NCI-H2107 treated with DMSO at 0.1 percent for 48 hours (cell line): Measurements from ENCODE around the gene SCD5.

ENCODE experiments used
- DNase-seq: peaks from one replicate; lab custom pipeline; 2025; ENCODE audit not compliant: unreplicated experiment; lab: John Stamatoyannopoulos, UW

Gene SCD5

GRCh38 chr4:82694892-82695291 is 103.7 kb downstream of the SCD5 start:
- DNase-seq, result no peak

DNA sequence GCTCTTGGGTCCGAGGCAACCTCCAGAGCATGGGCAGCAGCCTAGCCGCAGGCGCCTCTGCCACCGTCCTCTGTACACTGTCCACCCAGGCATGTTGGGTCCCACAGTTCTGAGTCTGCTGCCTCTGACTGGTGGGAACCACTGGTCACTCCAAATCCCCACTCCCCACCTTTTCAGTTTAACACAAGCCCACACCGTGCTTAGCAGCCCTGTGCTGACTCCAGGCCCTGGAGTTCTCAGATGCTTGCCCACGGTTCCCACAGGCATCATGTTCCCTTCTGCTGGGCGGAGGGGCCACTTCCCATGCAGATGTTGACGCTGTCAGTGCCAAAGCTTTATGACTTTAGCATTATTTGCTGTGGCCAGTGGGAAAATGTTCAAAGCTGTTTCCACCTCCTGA is 104.5 kb downstream of the SCD5 start:
- DNase-seq, result no peak

- DNase-seq, result no peak
Observed at GRCh38 chr4:82692101-82692780, 106.4 kb downstream of the SCD5 start.

DNA sequence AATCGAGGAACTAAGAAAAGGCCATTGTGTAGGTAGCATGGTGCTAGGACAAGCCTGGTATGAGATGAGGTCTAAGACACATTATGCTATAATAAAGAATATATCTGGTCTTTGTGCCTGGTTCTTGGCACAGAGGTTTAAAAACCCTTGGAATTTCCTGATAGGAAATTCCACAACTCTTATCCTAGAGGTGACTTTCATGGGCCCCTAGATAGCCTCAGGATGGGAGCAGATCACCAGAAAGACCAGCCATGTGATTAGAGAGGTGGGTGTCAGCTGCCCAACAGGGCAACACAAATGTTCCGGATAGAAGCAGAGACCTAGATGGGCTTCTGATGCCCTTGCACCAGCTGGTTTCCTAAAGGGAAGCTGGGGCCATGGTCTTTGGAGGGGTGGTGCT is 107.2 kb downstream of the SCD5 start:
- no peak for DNase-seq

DNA sequence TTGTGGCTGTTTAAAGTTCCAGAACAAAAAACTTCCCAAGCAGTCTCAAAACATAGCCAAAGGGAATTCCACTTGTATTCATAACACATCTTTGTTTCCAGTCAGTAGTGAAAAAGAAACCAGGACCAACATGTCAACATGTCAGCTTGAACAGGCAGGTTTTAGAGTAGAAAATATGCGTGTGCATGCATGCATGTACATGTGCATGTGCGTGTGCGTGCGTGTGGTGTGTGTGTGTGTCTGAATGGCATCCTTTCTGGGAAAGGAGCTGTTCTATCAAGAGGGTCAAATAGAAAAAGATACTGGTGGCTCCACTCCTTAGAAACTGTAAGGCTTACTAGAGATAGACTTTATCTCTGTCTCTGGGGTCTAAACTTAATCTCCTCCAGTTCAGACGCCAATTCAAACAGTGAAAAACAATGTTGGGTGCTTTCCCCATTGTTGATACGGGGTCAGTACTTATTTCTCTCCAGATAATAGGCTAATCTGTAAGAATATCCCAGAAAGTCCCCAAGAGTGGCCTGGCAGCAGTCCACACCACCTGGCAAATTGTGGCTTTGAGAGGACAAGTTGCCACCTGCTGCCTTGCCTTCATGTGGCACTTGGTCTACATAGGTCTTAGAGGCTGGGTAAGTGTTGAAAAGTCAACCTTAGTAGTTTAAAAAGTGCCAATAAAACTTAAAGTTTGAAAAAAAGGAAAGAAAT is 110.4 kb downstream of the SCD5 start:
- DNase-seq, result no peak

GRCh38 chr4:82687531-82687930 is 111.1 kb downstream of the SCD5 start:
- DNase-seq, result no peak

DNA sequence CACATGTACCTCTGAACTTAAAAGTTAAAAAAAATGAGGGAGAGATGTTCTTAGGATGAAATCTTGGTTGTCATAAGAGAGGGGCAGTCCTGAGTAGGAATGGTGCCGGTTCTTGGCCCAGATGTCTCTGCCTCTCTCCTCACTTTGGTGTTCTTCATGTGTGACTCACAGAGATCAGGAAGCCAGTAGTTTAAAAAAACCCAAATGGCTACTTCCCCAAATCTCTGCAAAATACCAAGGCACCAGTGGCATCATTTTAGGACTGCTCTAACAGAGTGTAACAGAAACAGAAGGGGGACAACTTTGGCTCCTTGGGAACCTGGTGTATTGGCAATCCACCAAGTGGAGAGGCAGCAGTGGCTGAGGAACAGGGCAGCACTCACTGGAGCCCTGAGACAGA is 116.8 kb downstream of the SCD5 start:
- DNase-seq, result no peak

DNA sequence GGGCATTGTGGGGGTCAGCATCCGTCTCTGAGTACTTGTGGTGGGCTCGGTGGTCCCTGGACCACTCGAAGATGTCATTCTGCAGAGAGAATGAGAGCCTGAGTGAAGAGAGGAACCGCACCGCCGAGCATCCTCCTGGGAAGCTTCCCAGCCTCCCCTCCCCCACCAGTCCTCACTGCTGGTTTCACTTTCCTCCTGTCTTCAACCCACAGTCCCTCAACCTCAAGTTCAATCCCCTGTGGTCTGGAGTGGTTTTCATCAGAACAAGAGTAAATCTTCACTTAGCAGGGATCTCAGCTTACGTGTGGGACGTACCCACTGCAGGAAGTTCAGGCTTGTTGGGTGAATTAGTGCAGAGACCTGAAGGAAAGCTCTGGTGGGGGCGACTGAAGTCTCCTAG is 117.8 kb downstream of the SCD5 start:
- no peak for DNase-seq

- DNase-seq, result no peak
Observed at GRCh38 chr4:82679531-82679930, 119.1 kb downstream of the SCD5 start.

DNA sequence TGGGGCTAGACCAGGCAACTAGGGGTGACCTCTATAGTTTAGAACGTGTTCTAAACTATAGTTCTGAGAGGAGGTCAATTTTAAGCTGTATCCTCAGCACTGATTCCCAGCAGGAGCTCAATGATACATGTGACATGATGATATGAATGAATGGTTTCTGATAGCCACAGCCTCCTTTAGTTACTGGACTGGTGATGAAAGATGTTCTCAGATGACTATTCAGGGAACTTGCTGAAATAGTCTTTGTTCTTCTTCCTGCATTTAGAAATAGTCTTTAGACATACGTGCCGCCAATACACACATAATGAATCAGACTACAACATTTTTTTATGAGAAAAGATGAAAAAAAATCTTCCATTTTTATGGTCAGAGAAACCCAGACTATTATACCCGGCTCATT is 120.5 kb downstream of the SCD5 start:
- DNase-seq, result no peak

- DNase-seq, result no peak
Observed at GRCh38 chr4:82677327-82677726, 121.3 kb downstream of the SCD5 start.

DNA sequence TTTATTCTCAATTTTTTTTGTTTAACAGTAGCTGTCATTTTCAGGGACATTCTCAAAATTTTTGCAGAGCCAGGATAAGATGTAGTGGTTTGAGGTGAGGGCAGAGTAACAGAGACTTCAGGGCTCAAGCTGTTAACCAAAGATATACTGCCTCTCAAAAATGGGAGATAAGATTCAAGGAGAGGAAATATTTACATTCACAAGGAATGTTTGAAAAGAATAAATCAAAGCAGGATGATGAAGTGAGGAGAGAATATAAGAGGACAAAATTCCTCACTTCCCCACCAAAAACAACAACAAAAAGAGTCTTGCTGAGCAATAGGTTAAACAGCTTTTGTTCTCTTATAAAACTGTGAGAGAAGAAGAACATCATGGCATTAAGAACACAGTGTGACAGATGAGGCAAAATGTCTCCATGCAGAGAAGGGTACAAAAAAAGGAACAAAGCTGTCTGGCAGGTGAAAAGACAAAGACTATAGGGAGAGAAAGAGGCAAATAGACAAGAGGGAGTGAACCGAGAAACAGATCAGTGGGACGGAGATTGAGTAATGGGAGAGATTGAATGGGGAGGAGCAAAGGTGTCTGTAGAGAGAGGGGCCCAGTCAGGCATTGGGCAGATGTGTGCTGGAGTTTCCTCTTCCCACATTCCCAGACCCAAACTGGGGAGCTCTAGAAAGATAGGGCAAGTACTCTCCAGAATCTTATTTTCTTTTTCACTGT is 130.7 kb downstream of the SCD5 start:
- no peak for DNase-seq

DNA sequence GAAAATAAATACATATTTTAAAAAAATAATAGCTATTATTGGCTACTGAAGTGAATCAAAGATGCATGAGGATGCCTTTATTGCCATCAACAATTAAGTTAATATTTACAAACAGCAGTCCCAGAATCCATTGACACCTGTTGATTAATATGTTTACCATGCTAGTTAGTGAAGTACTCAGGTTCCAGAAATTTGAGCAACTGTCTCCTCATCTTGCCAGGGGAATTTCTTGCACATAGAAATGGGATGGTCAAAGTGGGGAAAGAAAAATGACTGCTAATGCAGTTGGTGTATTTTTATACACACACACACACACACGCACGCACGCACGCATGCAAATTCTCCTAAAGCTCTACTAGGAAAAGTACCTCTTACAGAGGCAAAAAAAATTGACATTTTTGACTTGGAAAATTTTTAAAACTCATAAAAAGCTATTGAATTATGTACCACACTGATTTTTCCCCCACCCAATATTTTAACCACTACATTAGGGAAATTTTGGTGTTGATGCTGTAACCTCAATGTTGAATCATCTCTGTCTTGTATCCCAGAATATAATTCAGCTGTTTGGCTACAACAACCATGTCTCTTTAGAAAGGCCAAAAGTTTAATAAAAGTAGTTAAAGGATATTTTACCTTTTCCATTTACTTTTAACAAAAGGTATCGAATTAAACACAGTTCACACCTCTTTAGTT is 131.5 kb downstream of the SCD5 start:
- DNase-seq, result no peak

DNA sequence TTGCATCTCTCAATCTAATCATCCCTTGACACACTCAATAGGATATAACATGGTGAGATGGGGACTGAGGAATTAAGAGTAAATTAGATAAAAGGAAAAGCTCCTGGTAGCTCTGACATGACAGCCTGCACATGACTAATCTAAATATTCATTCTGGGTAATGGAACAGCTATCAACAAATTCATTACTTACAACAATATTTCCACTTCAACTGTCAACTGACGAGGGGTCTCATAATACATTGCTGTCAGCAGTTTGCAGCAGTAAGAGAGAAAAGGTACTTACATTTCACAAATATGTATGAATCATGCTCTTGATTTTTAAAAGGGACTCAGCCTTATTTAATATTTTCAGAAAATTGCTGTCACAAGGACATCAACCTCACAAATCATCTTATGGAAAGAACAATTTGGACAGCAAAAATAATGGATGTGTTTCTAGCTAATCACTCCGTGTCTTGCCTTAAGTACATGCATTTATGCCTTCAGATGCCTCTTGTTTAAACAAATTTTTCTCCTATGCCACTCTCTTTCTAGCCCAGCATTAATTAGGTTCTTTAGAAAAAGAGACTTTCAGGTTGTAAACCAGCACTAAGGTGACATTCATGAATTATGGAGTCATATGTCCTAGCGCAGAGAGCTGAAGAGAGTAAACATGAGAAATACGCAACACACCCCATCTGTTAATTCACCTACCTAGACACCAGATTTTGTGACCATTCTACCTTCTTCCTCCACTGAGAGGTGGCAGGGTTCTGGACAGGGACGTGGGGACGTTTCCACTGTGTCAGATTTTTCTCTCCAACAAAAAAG is 137.2 kb downstream of the SCD5 start:
- DNase-seq, result no peak

- no peak for DNase-seq
Observed at GRCh38 chr4:82652062-82652461, 146.5 kb downstream of the SCD5 start.

DNA sequence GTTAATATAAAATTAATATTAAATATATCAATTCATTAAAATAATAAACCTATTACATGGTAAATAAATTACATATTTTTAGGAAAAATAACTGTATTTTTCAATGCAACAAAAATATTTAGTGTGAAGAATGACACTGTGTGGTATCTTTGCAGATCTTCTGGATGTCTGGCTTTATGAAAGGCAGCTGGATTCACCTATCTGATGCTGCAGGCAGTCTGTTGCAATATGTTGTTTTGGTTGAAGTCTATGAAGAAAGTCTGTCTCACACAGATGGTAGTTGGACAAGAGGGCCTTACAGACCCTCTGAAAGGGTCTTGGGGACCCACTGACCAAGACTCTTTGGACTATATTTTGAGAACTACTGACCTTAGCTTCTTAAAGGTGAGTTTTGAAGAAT is 147.7 kb downstream of the SCD5 start:
- no peak for DNase-seq

DNA sequence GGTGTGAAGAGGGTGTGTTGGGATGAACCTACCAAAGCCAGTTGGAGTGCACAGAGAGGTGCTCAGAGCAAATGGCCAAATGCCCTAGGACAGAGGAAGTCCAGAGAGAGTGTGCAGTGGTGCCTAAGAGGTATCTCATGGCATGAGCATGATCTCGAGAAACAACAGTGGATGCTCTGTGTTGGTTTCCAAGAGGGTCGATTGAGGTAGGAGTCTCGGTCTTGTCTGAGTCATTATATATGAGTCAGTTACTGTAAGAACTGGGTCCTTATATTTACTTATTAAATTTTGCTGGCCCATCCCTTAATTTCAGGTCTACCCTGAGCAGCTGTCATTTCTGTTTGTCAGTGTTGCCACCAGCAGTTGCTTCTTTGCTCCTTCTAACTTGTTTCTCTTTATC is 150.2 kb downstream of the SCD5 start:
- DNase-seq, result no peak

DNA sequence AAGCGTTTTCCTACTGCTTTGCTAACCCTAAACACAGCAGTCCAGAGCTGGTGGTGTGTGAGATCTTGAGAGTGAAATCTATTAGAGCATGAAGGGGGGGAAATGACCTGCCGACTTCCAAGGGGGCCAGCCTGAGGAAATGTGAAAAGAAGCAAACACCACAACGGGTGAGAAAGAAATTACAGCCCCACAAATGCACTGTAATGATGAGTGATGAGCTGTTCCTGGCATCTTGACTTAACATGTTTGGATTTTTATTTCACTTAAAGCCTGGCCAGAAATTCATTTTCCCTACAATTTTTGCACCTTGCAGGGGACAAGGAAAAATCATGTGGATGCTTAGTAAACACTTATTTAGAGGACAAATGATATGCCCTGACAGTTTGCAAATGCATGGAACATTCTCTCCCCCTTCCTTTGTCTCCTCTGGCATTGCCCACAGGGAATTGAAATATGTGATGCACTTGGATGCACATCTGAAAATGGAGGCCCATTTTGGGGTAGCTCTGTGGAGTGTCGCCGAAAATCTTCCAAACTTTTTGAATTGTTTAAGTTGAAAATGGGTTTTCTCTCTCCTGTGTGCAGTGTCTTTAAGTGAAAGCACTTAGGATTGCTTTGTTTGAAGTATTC is 152.5 kb downstream of the SCD5 start:
- DNase-seq, result no peak

DNA sequence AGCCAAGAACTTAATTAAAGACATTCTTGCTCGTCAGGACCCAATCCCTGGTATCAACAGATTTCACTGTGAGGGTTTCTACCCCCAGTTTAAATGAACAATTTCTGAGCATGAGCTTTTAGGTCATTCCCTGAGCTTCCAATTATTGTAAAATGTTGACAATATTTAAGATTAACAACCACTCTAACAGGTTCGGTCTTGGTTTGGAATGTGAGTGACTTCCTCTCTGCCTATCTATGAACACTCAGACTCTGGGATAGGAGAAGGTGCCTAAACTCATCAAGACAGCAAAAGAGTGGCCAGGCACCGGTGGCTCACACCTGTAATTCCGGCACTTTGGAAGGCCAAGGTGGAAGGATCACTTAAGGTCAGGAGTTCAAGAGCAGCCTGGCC is 153.9 kb downstream of the SCD5 start:
- no peak for DNase-seq

DNA sequence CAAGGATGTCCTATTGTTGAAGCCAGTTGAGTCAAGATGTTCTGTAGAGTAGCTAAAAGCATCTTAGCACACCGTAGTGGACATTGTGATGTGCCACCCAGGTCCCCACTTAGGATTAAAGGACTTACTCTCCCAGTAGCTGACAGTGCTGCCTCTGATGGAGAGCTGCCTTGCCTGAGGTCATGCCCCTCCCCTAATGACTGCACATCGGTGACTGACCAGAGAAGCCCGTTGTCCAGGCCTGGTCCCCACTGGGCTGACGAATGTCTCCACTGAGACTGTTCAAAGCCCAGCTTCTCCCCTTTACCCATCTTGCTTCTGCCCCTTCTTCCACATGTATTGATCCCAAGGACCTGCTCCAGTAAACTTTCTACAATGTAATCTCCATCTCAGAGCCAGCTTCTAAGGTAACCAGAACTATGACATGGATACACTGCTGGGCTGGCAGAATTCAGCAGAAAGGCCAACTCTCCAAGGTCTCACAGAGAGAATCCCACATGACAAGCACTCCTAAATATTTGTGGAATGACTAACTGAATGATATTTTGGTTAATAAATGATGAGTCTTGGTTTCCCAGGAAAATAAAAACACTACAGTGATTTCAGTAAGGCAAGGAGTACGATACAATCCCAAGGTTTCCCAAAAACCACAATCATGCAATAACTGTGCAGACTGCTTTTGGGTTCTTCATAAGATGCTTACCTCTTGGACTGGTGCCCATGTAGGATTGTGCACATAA is 154.4 kb downstream of the SCD5 start:
- DNase-seq, result no peak
